IPS-20b (cell line): Measurements from ENCODE around the gene EPM2A.
"Not testable (repeated sequence)": the region's sequence is repeated elsewhere in the genome, so short reads cannot be mapped to it uniquely, and the experiment has no call there.

Experiments used
- H3K27ac ChIP-seq: one replicate; pipeline ENCODE4 v1.5.1; 2013; ENCODE audit warnings: low read length
- H3K27me3 ChIP-seq: 2 replicates; pipeline ENCODE4 v1.6.1; 2013; ENCODE audit warnings: mild to moderate bottlenecking, low read length, inconsistent platforms; ENCODE audit not compliant: insufficient read depth
- H3K36me3 ChIP-seq: 2 replicates; pipeline ENCODE4 v1.6.1; 2013; ENCODE audit warnings: low read depth, mild to moderate bottlenecking, inconsistent platforms, low read length, moderate library complexity; ENCODE audit not compliant: insufficient read depth
- H3K4me1 ChIP-seq: 2 replicates; pipeline ENCODE4 v1.6.1; 2013; ENCODE audit warnings: mild to moderate bottlenecking, control low read depth, inconsistent platforms, low read length, moderate library complexity; ENCODE audit not compliant: insufficient read depth
- H3K4me3 ChIP-seq: 2 replicates; pipeline ENCODE4 v1.5.1; 2013; ENCODE audit warnings: mild to moderate bottlenecking, low read length, inconsistent platforms
- H3K9ac ChIP-seq: 2 replicates; pipeline ENCODE4 v1.6.1; 2013; ENCODE audit warnings: low read depth, mild to moderate bottlenecking, inconsistent platforms, low read length, moderate library complexity
- H3K9me3 ChIP-seq: 2 replicates; pipeline ENCODE4 v1.6.1; 2013; ENCODE audit warnings: mild to moderate bottlenecking, low read depth, low read length, inconsistent platforms; ENCODE audit not compliant: insufficient read depth

Gene EPM2A

GRCh38 chr6:145704143-145704781, 31.1 kb downstream of the EPM2A start:
- no peak overlapping the region for H3K4me3 ChIP-seq
- no peaks in the 10 kb centered on the region for H3K9me3 ChIP-seq
- no peaks in the 10 kb centered on the region for H3K27me3 ChIP-seq
- H3K4me1 ChIP-seq: no peaks in the 10 kb centered on the region
- H3K36me3 ChIP-seq: no peaks in the 10 kb centered on the region
- H3K27ac ChIP-seq: no peak overlapping the region
- H3K9ac ChIP-seq: no peak overlapping the region

- Histone ChIP-seq H3K4me3 (no peak overlapping the region), H3K9ac (no peak overlapping the region), H3K27ac (no peak overlapping the region), H3K4me1 (no peaks in the 10 kb centered on the region), H3K9me3 (peaks cover 4% of the 10 kb centered on the region; the same call in 1 of the 2 replicates), H3K27me3 (no peaks in the 10 kb centered on the region), H3K36me3 (no peaks in the 10 kb centered on the region)
These were observed 35.9 kb downstream of the EPM2A start for GRCh38 chr6:145699462-145699861.

GRCh38 chr6:145697401-145697800, 37.9 kb downstream of the EPM2A start:
- not testable (repeated sequence) for H3K9me3 ChIP-seq, H3K27ac ChIP-seq, H3K27me3 ChIP-seq, H3K4me1 ChIP-seq, H3K9ac ChIP-seq, H3K36me3 ChIP-seq, H3K4me3 ChIP-seq

GRCh38 chr6:145694083-145694737, 41.1 kb downstream of the EPM2A start:
- H3K27ac ChIP-seq: no peak overlapping the region
- no peak overlapping the region for H3K4me3 ChIP-seq
- H3K9ac ChIP-seq: no peak overlapping the region
- no peaks in the 10 kb centered on the region for H3K27me3 ChIP-seq
- no peaks in the 10 kb centered on the region for H3K36me3 ChIP-seq
- H3K9me3 ChIP-seq: peaks cover 4% of the 10 kb centered on the region
- H3K4me1 ChIP-seq: 0 out of 2 replicates have a peak, but pooled peaks cover 5% of the 10 kb centered on the region

GRCh38 chr6:145690969-145691368, 44.4 kb downstream of the EPM2A start:
- no peak overlapping the region for H3K4me3 ChIP-seq

GRCh38 chr6:145689529-145689928, 45.8 kb downstream of the EPM2A start:
- H3K36me3 ChIP-seq: no peaks in the 10 kb centered on the region
- H3K4me3 ChIP-seq: no peak overlapping the region
- peaks cover 5% of the 10 kb centered on the region; the same call in 1 of the 2 replicates for H3K4me1 ChIP-seq
- H3K9me3 ChIP-seq: no peaks in the 10 kb centered on the region; the same call in 1 of the 2 replicates
- H3K27me3 ChIP-seq: no peaks in the 10 kb centered on the region
- H3K9ac ChIP-seq: no peak overlapping the region
- no peak overlapping the region for H3K27ac ChIP-seq

More at GRCh38 chr6:145690969-145691368, 44.4 kb downstream of the EPM2A start:
- H3K36me3 ChIP-seq: no peaks in the 10 kb centered on the region
- H3K4me1 ChIP-seq: peaks cover 5% of the 10 kb centered on the region; the same call in 1 of the 2 replicates
- no peak overlapping the region for H3K27ac ChIP-seq
- H3K9me3 ChIP-seq: no peaks in the 10 kb centered on the region; the same call in 1 of the 2 replicates
- no peaks in the 10 kb centered on the region for H3K27me3 ChIP-seq
- H3K9ac ChIP-seq: no peak overlapping the region

GRCh38 chr6:145688493-145688905, 46.8 kb downstream of the EPM2A start:
- Histone ChIP-seq H3K9me3 (no peaks in the 10 kb centered on the region; the same call in 1 of the 2 replicates), H3K27me3 (no peaks in the 10 kb centered on the region), H3K27ac (no peak overlapping the region), H3K4me3 (no peak overlapping the region), H3K9ac (no peak overlapping the region), H3K36me3 (no peaks in the 10 kb centered on the region), H3K4me1 (peaks cover 5% of the 10 kb centered on the region; the same call in 1 of the 2 replicates)

GRCh38 chr6:145685932-145686331, 49.4 kb downstream of the EPM2A start:
- no peak overlapping the region for H3K9ac ChIP-seq
- peaks cover 5% of the 10 kb centered on the region for H3K9me3 ChIP-seq
- no peaks in the 10 kb centered on the region for H3K27me3 ChIP-seq

GRCh38 chr6:145681965-145682364, 53.4 kb downstream of the EPM2A start:
- no peaks in the 10 kb centered on the region for H3K4me1 ChIP-seq
- peaks cover 9% of the 10 kb centered on the region for H3K36me3 ChIP-seq
- H3K9ac ChIP-seq: no peak overlapping the region
- H3K9me3 ChIP-seq: peaks cover 5% of the 10 kb centered on the region; the same call in 1 of the 2 replicates
- no peaks in the 10 kb centered on the region for H3K27me3 ChIP-seq
- no peak overlapping the region for H3K27ac ChIP-seq
- H3K4me3 ChIP-seq: no peak overlapping the region

More at GRCh38 chr6:145685932-145686331, 49.4 kb downstream of the EPM2A start:
- no peaks in the 10 kb centered on the region; the same call in 1 of the 2 replicates for H3K4me1 ChIP-seq
- no peak overlapping the region for H3K4me3 ChIP-seq
- no peak overlapping the region for H3K27ac ChIP-seq
- peaks cover 9% of the 10 kb centered on the region for H3K36me3 ChIP-seq

GRCh38 chr6:145673504-145673903, 61.8 kb downstream of the EPM2A start:
- Histone ChIP-seq H3K9ac (no peak overlapping the region), H3K27ac (no peak overlapping the region), H3K4me3 (no peak overlapping the region), H3K9me3 (no peaks in the 10 kb centered on the region), H3K27me3 (no peaks in the 10 kb centered on the region), H3K4me1 (no peaks in the 10 kb centered on the region), H3K36me3 (no peaks in the 10 kb centered on the region)

- no peak overlapping the region for H3K4me3 ChIP-seq
- no peaks in the 10 kb centered on the region for H3K36me3 ChIP-seq
- no peak overlapping the region for H3K27ac ChIP-seq
- no peak overlapping the region for H3K9ac ChIP-seq
- no peaks in the 10 kb centered on the region for H3K27me3 ChIP-seq
- H3K9me3 ChIP-seq: no peaks in the 10 kb centered on the region
- H3K4me1 ChIP-seq: no peaks in the 10 kb centered on the region
These were observed 65.0 kb downstream of the EPM2A start for GRCh38 chr6:145670311-145670710.

GRCh38 chr6:145669627-145670034, 65.7 kb downstream of the EPM2A start:
- no peaks in the 10 kb centered on the region for H3K4me1 ChIP-seq
- no peak overlapping the region for H3K4me3 ChIP-seq
- H3K9me3 ChIP-seq: no peaks in the 10 kb centered on the region
- no peaks in the 10 kb centered on the region for H3K36me3 ChIP-seq
- no peaks in the 10 kb centered on the region for H3K27me3 ChIP-seq
- H3K27ac ChIP-seq: no peak overlapping the region
- no peak overlapping the region for H3K9ac ChIP-seq
